Liver (tissue), 9 donors: Measurements from ENCODE around the gene INSC. TPM values are rescaled to one million over a fixed set of nuclear protein-coding genes. Genes with fewer than 3 reads are reported as not detected.

Source experiments
- DNase-seq: peaks from one replicate; pipeline ENCODE4 v3.0.0-alpha.2; 2017; ENCODE audit warnings: low spot score
- H3K27ac ChIP-seq, 2 donors: one replicate each; pipeline ENCODE4 v1.7.0; 2013; ENCODE audit warnings: inconsistent platforms in 2 of 2, low read length in 2 of 2, control low read depth in 1 of 2, low read depth in 1 of 2, mild to moderate bottlenecking in 1 of 2
- H3K27me3 ChIP-seq, 4 donors: one replicate each; pipeline versions ENCODE4 v1.6.1 to v1.7.0; 2013; ENCODE audit warnings: low read length in 3 of 4, inconsistent platforms in 1 of 4, mild to moderate bottlenecking in 1 of 4, moderate library complexity in 1 of 4; ENCODE audit not compliant: control insufficient read depth in 4 of 4, insufficient read depth in 4 of 4
- H3K36me3 ChIP-seq, 4 donors: one replicate each; pipeline versions ENCODE4 v1.6.1 to v1.7.0; 2013; ENCODE audit warnings: low read length in 3 of 4, mild to moderate bottlenecking in 3 of 4, low read depth in 1 of 4, moderate library complexity in 1 of 4; ENCODE audit not compliant: control insufficient read depth in 4 of 4, insufficient read depth in 3 of 4
- H3K4me1 ChIP-seq, 4 donors: one replicate each; pipeline versions ENCODE4 v1.6.1 to v1.7.0; 2013; ENCODE audit warnings: low read length in 3 of 4, mild to moderate bottlenecking in 3 of 4, moderate library complexity in 1 of 4; ENCODE audit not compliant: control insufficient read depth in 4 of 4, insufficient read depth in 4 of 4
- H3K4me3 ChIP-seq, 3 donors: one replicate each; pipeline versions ENCODE4 v1.6.1 to v1.7.0; 2013; ENCODE audit warnings: low read length in 3 of 3, control low read depth in 1 of 3, low read depth in 1 of 3, mild to moderate bottlenecking in 1 of 3
- H3K9ac ChIP-seq, 2 donors: one replicate each; pipeline ENCODE4 v1.7.0; 2013; ENCODE audit warnings: low read length in 2 of 2, mild to moderate bottlenecking in 2 of 2, moderate library complexity in 2 of 2, control low read depth in 1 of 2, low read depth in 1 of 2
- H3K9me3 ChIP-seq, 4 donors: one replicate each; pipeline versions ENCODE4 v1.6.1 to v1.7.0; 2013; ENCODE audit warnings: low read length in 3 of 4; ENCODE audit not compliant: control insufficient read depth in 4 of 4
- ATF3 ChIP-seq: IDR thresholded peaks from 2 replicates; pipeline ENCODE4 v1.6.1; 2016; ENCODE audit warnings: antibody characterized with exemption
- CTCF ChIP-seq: fragments of 150-350 bp; IDR thresholded peaks from 2 replicates; pipeline ENCODE4 v1.5.1; 2017; ENCODE audit warnings: improper control_type of control experiment, low read depth, low read length; ENCODE audit not compliant: missing input control
- EGR1 ChIP-seq, 2 donors: IDR thresholded peaks; 2 replicates each; pipeline ENCODE4 v1.6.1; 2016 to 2018; ENCODE audit warnings: antibody characterized with exemption in 2 of 2, low read depth in 2 of 2
- FOXA1 ChIP-seq: IDR thresholded peaks from 2 replicates; pipeline ENCODE4 v1.6.1; 2016; ENCODE audit warnings: antibody characterized with exemption
- FOXA2 ChIP-seq: IDR thresholded peaks from 2 replicates; pipeline ENCODE4 v1.6.1; 2016; ENCODE audit warnings: antibody characterized with exemption
- GABPA ChIP-seq, 2 donors: IDR thresholded peaks in 1 of 2; conservative IDR thresholded peaks in 1 of 2; 2 replicates each; pipeline ENCODE4 v1.6.1; 2016; ENCODE audit warnings: antibody characterized with exemption in 2 of 2, mild to moderate bottlenecking in 1 of 2, moderate library complexity in 1 of 2
- HNF4A ChIP-seq, 2 donors: conservative IDR thresholded peaks; 2 replicates each; pipeline ENCODE4 v1.6.1; 2016; ENCODE audit warnings: antibody characterized with exemption in 2 of 2, mild to moderate bottlenecking in 2 of 2
- HNF4G ChIP-seq: IDR thresholded peaks from 2 replicates; pipeline ENCODE4 v1.6.1; 2016; ENCODE audit warnings: antibody characterized with exemption
- JUND ChIP-seq, 2 donors: IDR thresholded peaks; 2 replicates each; pipeline ENCODE4 v1.6.1; 2016; ENCODE audit warnings: antibody characterized with exemption in 2 of 2
- MAX ChIP-seq: IDR thresholded peaks from 2 replicates; pipeline ENCODE4 v1.6.1; 2016; ENCODE audit warnings: antibody characterized with exemption
- NR2F2 ChIP-seq: IDR thresholded peaks from 2 replicates; pipeline ENCODE4 v1.6.1; 2016; ENCODE audit warnings: antibody characterized with exemption
- RAD21 ChIP-seq, 2 donors: IDR thresholded peaks; 2 replicates each; pipeline ENCODE4 v1.6.1; 2016; ENCODE audit warnings: antibody characterized with exemption in 2 of 2, mild to moderate bottlenecking in 2 of 2
- REST ChIP-seq: IDR thresholded peaks from 2 replicates; pipeline ENCODE4 v1.6.1; 2016; ENCODE audit warnings: antibody characterized with exemption, mild to moderate bottlenecking
- RXRA ChIP-seq, 2 donors: IDR thresholded peaks; 2 replicates each; pipeline ENCODE4 v1.6.1; 2017 to 2018; ENCODE audit warnings: antibody characterized with exemption in 2 of 2, mild to moderate bottlenecking in 1 of 2
- TAF1 ChIP-seq: conservative IDR thresholded peaks from 2 replicates; pipeline ENCODE4 v1.6.1; 2016; ENCODE audit warnings: antibody characterized with exemption, mild to moderate bottlenecking
- YY1 ChIP-seq: IDR thresholded peaks from 2 replicates; pipeline ENCODE4 v1.6.1; 2016; ENCODE audit warnings: antibody characterized with exemption, mild to moderate bottlenecking
- ZBTB33 ChIP-seq: IDR thresholded peaks from 2 replicates; pipeline ENCODE4 v1.6.1; 2016; ENCODE audit warnings: antibody characterized with exemption
- WGBS: extraction: QIAGEN DNeasy Blood & Tissue Kit; methylation state at CpG from one replicate; pipeline ENCODE4 v1.1.7; 2013; 5-methylcytosine and 5-hydroxymethylcytosine counted together
- polyA plus RNA-seq, 2 donors: library from polyadenylated mRNA; stranded (reverse) in 1 of 2; unstranded in 1 of 2; fragments of 200-250 nt in 1 of 2; fragments of >200 nt in 1 of 2; fragmentation: Nextera tagmentation in 1 of 2; extraction: Ambion mirVana in 1 of 2; gene quantifications; one replicate each; pipeline versions ENCODE4 v1.2.1 to v1.2.3, GENCODE V29; 2013 to 2015
- total RNA-seq, 2 donors: library from RNA; depleted of rRNA; stranded (reverse); fragments of >200 nt; gene quantifications; one replicate each; pipeline ENCODE4 v1.2.3, GENCODE V29; 2014
- donor health status: healthy.
- donor health status: healthy.
- donor health status: healthy.
- donor health status: healthy.
- donor health status: healthy.

INSC gene
- total and polyA plus RNA-seq, 4 donors: 0.02 to 0.25 (median 0.12) TPM

GRCh38 chr11:15149050-15149449 lies 34.3 kb downstream of the INSC start:
- 95% methylated on average over 10 of the region's 10 CpGs for WGBS
- TF ChIP-seq REST (no peak), CTCF (no peak), MAX (no peak), HNF4A (conservative IDR thresholded peaks at IDR 0.05) (no peak), HNF4G (no peak), EGR1 (IDR thresholded peaks at IDR 0.05; ENCODE audit: low read depth in 2 of 2) (no peak), RXRA (IDR thresholded peaks at IDR 0.05) (no peak), NR2F2 (no peak), TAF1 (no peak), FOXA1 (no peak)
- no peak for DNase-seq
- peaks cover 7 to 18% (median 10%) of the 10 kb centered on the region in 4 donors for H3K4me1 ChIP-seq
- H3K27ac ChIP-seq: no peak overlapping the region
- no peaks in the 10 kb centered on the region for H3K27me3 ChIP-seq
- no peaks in the 10 kb centered on the region for H3K36me3 ChIP-seq
- H3K9me3 ChIP-seq: no peaks in the 10 kb centered on the region
- H3K9ac ChIP-seq: no peak overlapping the region
- no peak overlapping the region for H3K4me3 ChIP-seq

- no peaks in the 10 kb centered on the region for H3K9me3 ChIP-seq
- H3K27ac ChIP-seq: no peak overlapping the region
- H3K4me3 ChIP-seq: no peak overlapping the region
- no peak overlapping the region for H3K9ac ChIP-seq
- no peaks in the 10 kb centered on the region for H3K36me3 ChIP-seq
- WGBS: 86% methylated on average over 1 of the region's 1 CpG
- H3K27me3 ChIP-seq: no peaks in the 10 kb centered on the region
- H3K4me1 ChIP-seq: peaks cover 2 to 5% (median 4%) of the 10 kb centered on the region in 4 donors
- DNase-seq: no peak
- TF ChIP-seq NR2F2 (no peak), EGR1 (IDR thresholded peaks at IDR 0.05; ENCODE audit: low read depth in 2 of 2) (no peak), ATF3 (no peak), FOXA1 (no peak), REST (no peak), YY1 (no peak), FOXA2 (no peak), HNF4G (no peak), RXRA (IDR thresholded peaks at IDR 0.05) (no peak), TAF1 (no peak), JUND (IDR thresholded peaks at IDR 0.05) (no peak), GABPA (IDR thresholded peaks at IDR 0.05 in 1 of 2, conservative IDR thresholded peaks at IDR 0.05 in 1 of 2) (no peak), CTCF (no peak), HNF4A (conservative IDR thresholded peaks at IDR 0.05) (no peak), RAD21 (IDR thresholded peaks at IDR 0.05) (no peak), MAX (no peak), ZBTB33 (no peak)
Observed at GRCh38 chr11:15150507-15150906, 35.8 kb downstream of the INSC start.
